Measurements from ENCODE around the gene SLC2A11.

DNA sequence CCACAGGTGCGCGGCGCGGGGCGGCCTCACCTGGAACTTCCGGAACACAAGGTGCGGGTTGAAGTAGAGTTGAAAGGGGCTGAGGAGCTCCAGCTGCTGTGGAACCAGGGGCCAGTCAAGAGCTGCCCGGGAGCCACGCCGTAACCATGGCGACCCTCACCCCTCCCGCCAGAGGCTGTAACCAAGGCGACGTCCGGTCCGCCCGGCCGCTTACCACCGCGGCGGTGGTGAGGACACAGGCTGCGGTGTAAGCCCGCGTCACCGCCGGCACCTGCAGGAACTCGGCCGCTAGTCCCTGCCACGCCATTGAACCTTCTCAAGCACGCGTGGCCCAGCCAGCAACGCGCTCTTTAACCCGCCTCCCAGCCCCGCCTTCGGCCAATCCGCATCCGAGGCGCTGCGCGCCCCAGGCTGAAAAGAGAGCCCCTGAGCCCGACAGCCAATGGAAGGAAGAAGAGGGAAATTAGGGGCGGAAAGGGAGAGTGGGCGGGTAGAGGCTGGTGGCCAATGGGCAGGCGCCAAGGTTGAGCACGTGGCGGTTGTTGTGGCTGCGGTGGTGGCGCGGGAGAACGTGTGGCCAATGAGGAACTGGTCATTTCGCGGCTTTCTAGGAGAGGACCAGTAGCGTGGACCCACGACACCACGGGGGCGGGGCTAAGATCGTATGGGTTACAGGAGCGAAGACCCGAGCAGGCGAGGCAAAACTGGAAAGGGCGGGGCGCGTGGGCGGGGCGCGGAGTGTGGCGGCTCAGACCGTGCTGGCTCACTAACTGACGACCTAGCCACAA is 18.8 kb upstream of the SLC2A11 start, which contains the start of gene DERL3:
- TF ChIP-seq EZH2 (IDR thresholded peaks at IDR 0.05; ENCODE audit: insufficient read depth, poor library complexity, severe bottlenecking) (no peak), EZH2phosphoT487 (IDR thresholded peaks at IDR 0.05; ENCODE audit: insufficient read depth, low read depth) (no peak)

Data from GM23248 (cell line).